Effector memory CD8-positive, alpha-beta T cell (primary cell): Measurements from ENCODE around the gene RMI2.

Experiments used
- ATAC-seq: fragments of 150-1000 bp; cut with Tn5 transposase; replicated peaks from 2 replicates; pipeline ENCODE4 v1.10.0; 2021; ENCODE audit warnings: mild to moderate bottlenecking, moderate library complexity
- DNase-seq, 3 experiments: peaks; one replicate each; pipeline ENCODE4 v3.0.0; 2021
- H3K27ac Mint-ChIP-seq, 2 donors: one replicate each; pipeline ENCODE4 v1.8.0; 2022; ENCODE audit warnings: mild to moderate bottlenecking in 2 of 2, mixed read lengths in 2 of 2, moderate library complexity in 2 of 2
- H3K27me3 Mint-ChIP-seq, 2 donors: one replicate each; pipeline ENCODE4 v1.8.0; 2022; ENCODE audit warnings: mixed read lengths in 2 of 2
- H3K36me3 Mint-ChIP-seq: one replicate; pipeline ENCODE4 v1.8.0; 2022; ENCODE audit warnings: mild to moderate bottlenecking, moderate library complexity, mixed read lengths; ENCODE audit not compliant: insufficient read depth
- H3K4me1 Mint-ChIP-seq, 2 donors: one replicate each; pipeline ENCODE4 v1.8.0; 2022; ENCODE audit warnings: low read depth in 2 of 2, mixed read lengths in 2 of 2
- H3K4me3 Mint-ChIP-seq, 2 donors: one replicate each; pipeline ENCODE4 v1.8.0; 2022; ENCODE audit warnings: mild to moderate bottlenecking in 2 of 2, mixed read lengths in 2 of 2, moderate library complexity in 2 of 2
- H3K9me3 Mint-ChIP-seq, 2 donors: one replicate each; pipeline ENCODE4 v1.8.0; 2022; ENCODE audit warnings: mixed read lengths in 2 of 2

The RMI2 gene

DNA sequence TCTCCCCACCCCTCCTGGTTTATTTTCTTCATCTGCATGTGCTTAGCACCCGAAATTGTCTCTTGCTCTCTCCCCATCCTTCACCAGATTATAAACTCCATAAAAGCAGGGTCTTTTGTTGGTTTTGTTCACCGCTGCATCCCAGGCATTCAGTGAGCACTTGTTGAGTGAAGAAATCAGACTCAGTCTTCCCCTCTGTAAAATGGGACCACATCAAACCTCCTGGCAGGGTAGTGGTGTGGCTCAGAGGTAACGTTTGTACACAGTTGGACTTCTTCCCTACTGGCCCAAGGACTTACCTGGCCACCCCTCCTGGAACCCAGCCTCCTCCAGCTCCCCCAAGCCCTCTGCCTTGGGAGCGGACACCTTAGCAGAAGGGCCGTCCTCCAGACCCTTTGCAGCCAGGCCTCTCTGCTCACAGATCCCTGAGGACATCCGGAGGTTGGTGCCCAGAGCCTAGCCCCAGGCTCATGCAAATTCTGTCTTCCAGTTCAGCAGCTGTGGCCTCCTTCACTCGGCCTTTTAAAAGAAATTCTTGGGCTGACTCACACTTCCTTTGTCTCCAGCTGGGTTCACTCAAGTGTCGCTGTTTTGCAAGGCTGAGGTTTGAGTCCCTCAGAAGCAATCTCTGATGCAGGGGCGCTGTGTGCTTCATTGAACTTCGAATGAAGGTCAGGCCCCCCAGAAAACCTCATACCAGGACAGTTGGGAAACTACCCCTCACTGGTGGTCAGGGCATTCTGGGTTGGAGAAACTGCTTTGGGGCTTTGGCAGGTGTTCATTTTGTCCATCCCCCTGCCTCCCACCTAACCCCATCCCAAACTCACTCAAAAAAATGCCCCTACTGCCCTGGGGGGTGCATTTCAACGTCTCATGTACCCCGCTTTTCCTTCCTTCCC, 16.8 kb upstream of the RMI2 start:
- Mint-ChIP-seq H3K4me1 (peaks cover 23 to 24% of the 10 kb centered on the region in 2 donors), H3K9me3 (peaks cover 0 to 3% of the 10 kb centered on the region in 2 donors), H3K27me3 (peaks cover 38 to 42% of the 10 kb centered on the region in 2 donors), H3K4me3 (peak overlapping the region; percentile 79 to 82), H3K27ac (peak overlapping the region in 1 of 2 donors; percentile 89), H3K36me3 (peaks cover 6% of the 10 kb centered on the region)
- ATAC-seq (peak; percentile 77), DNase-seq (peak; percentile 31 to 36 (median 34))

DNA sequence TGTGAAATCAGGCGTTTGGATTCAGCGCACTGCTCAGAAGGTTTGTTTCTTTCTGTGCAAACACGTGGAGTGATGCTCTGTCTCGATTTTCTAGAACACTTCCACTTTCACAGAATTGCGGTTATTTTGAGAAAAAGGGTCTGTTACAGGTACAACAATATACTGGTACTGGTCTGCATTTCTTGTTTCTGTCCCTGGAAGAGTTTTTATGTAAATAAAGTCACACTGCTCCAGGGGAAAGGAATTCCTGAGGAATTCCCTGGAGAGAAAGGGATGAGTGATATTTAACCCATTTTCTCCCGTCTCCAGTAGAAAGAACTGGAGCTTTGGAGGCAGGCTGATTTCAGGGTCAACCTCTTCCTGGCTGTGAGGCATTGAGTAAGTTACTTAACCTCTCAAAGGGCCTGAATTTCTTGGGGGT, 16.2 kb upstream of the RMI2 start:
- peaks cover 45 to 48% of the 10 kb centered on the region in 2 donors for H3K27me3 Mint-ChIP-seq
- H3K4me3 Mint-ChIP-seq: peak overlapping the region; percentile 79 to 82
- DNase-seq: no peak
- peaks cover 23 to 24% of the 10 kb centered on the region in 2 donors for H3K4me1 Mint-ChIP-seq
- H3K36me3 Mint-ChIP-seq: peaks cover 6% of the 10 kb centered on the region
- H3K9me3 Mint-ChIP-seq: peaks cover 0 to 3% of the 10 kb centered on the region in 2 donors
- no peak for ATAC-seq
- no peak overlapping the region for H3K27ac Mint-ChIP-seq

DNA sequence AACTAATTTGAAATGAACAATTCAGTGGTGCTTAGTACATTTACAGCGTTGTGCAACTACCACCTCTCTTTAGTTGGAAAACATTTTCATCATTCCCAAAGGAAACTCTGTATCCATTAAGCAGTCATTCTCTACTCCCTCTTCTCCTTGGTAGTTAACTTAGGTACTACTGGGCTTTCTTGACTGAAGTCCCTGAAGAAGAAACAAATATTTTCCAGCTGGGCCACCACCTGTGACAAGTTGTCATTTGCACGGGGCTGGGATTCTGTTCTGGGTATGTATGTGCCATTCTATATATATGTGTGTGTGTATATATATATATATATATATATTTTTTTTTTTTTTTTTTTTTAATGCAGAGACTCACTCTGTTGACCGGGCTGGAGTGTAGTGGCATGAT, 15.4 kb upstream of the RMI2 start:
- no peak overlapping the region for H3K4me3 Mint-ChIP-seq
- H3K4me1 Mint-ChIP-seq: peaks cover 23 to 24% of the 10 kb centered on the region in 2 donors
- peaks cover 6% of the 10 kb centered on the region for H3K36me3 Mint-ChIP-seq
- ATAC-seq (no peak), DNase-seq (no peak)
- H3K9me3 Mint-ChIP-seq: peaks cover 0 to 3% of the 10 kb centered on the region in 2 donors
- H3K27me3 Mint-ChIP-seq: peaks cover 48 to 53% of the 10 kb centered on the region in 2 donors
- no peak overlapping the region for H3K27ac Mint-ChIP-seq

DNA sequence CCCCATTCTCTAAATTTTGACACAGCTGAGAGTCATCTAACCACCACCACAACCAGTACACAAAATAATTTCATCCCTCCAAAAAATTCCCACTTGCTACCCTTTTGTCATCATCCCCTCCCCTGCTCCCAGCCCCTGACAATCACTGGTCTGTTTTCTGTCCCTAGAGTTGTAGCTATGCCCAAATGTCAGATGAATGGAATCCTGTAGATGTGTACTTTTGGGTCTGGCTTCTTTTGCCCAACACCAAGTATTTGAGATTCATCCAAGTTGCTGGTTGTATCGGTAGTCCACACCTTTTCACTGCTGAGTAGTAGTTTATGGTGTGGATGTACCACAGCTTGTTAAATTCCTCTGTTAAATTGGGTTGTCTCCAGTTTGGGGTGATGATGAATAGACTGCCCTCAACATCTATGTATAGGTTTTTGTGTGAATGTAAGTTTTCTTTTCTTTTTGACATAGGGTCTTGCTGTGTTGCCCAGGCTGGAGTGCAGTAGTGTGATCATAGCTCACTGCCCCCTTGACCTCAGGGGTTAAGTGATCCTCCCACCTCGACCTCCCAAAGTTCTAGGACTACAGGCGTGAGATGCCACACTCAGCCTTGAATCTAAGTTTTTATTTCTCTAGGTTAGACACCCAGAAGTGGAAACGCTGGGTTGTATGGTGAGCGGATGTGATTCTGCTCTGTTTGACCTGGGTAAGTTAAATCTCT, 14.6 kb upstream of the RMI2 start:
- ATAC-seq (no peak), DNase-seq (no peak)
- peaks cover 21 to 23% of the 10 kb centered on the region in 2 donors for H3K4me1 Mint-ChIP-seq
- H3K27ac Mint-ChIP-seq: no peak overlapping the region
- H3K4me3 Mint-ChIP-seq: no peak overlapping the region
- peaks cover 48 to 53% of the 10 kb centered on the region in 2 donors for H3K27me3 Mint-ChIP-seq
- peaks cover 0 to 3% of the 10 kb centered on the region in 2 donors for H3K9me3 Mint-ChIP-seq
- H3K36me3 Mint-ChIP-seq: peaks cover 3% of the 10 kb centered on the region

DNA sequence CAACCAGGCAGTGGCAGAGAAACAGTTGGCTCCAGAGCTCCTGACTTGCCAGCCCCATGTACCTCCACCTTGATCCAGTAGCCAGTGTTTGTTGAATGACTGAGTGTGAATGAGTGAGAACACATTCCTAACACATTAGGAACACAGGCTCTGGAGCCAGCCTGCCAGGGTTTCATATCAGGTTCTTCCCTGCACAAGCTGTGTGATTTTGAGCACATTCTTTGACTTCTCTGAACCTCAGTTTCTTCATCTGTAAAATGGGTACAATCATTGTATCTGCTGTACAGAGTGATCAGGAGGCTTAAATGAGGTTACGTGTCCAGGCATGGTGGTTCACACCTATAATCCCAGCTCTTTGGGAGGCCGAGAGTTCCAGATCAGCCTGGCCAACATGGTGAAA, 13.3 kb upstream of the RMI2 start:
- Mint-ChIP-seq H3K27me3 (peaks cover 44 to 49% of the 10 kb centered on the region in 2 donors), H3K9me3 (peaks cover 0 to under 1% of the 10 kb centered on the region in 2 donors), H3K4me1 (peaks cover 18 to 20% of the 10 kb centered on the region in 2 donors), H3K36me3 (peaks cover 3% of the 10 kb centered on the region), H3K4me3 (no peak overlapping the region), H3K27ac (no peak overlapping the region)
- DNase-seq: no peak
- no peak for ATAC-seq

DNA sequence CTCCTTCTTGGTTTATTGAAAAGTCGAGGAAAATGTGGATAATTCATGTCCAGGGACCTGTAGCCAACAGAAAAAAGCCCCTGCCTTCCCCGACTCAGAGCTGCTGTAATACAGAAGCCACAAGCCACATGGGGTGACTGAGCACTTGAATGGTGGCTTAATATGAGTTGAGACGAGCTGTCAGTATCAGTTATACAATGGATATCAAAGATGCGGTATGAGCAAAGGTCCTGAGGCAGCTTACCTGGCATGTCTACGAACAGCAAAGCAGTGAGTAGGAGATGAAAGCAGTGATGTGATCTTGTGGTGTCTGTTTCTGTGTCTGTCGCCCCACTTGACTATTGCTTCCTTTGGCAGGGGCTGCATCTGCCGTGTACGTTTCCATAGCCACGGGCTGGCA, 12.2 kb upstream of the RMI2 start:
- Mint-ChIP-seq H3K4me3 (no peak overlapping the region), H3K27ac (no peak overlapping the region), H3K9me3 (no peaks in the 10 kb centered on the region), H3K36me3 (no peaks in the 10 kb centered on the region), H3K27me3 (peaks cover 34 to 38% of the 10 kb centered on the region in 2 donors), H3K4me1 (peaks cover 10 to 11% of the 10 kb centered on the region in 2 donors)
- no peak for ATAC-seq
- DNase-seq: no peak

DNA sequence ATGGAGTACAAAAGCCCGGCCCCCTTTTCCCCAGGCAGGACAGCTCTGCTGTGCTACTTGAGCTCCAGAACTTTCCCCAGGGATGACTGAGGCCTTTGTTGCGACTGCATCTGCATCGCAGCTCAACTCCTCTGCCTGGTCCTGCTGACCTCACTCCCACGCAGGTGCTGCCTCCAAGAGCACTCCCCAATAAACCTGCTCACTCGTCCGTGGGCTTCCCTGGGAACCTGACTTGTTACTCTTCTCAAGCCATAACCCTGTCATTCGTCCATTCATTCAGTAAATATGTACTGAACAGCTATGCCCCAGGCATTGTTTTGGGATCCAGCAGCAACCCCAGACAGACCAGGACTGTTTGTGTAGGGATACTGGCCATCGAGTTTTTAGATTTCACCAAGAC, 11.6 kb upstream of the RMI2 start:
- Mint-ChIP-seq H3K27me3 (peaks cover 27 to 33% of the 10 kb centered on the region in 2 donors), H3K9me3 (no peaks in the 10 kb centered on the region), H3K4me3 (no peak overlapping the region), H3K36me3 (no peaks in the 10 kb centered on the region), H3K4me1 (peaks cover 3 to 4% of the 10 kb centered on the region in 2 donors), H3K27ac (no peak overlapping the region)
- ATAC-seq (no peak), DNase-seq (no peak)

DNA sequence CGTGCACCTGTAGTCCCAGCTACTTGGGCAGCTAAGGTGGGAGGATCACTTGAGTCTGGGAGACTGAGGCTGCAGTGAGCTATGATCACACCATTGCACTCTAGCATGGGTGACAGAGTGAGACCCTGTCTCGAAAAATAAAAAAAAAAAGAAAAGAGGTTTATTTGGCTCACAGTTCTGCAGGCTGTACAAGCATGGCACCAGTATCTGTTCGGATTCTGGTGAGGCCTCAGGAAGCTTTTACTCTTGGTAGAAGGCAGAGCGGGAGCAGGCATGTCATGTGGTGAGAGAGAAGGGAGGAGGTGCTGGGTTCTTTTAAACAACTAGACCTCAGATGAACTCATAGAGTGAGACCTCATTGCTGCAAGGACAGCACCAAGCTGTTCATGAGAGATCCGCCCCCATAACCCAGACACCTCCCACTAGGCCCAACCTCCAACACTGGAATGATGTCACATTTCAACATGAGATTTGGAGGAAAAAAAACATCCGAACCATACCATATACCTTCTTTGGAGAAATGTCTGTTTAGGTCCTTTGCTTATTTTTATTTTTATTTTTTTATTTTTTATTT, 10.3 kb upstream of the RMI2 start:
- H3K4me1 Mint-ChIP-seq: no peaks in the 10 kb centered on the region
- no peaks in the 10 kb centered on the region for H3K9me3 Mint-ChIP-seq
- no peaks in the 10 kb centered on the region for H3K36me3 Mint-ChIP-seq
- H3K27ac Mint-ChIP-seq: no peak overlapping the region
- ATAC-seq (no peak), DNase-seq (no peak)
- peaks cover 23 to 33% of the 10 kb centered on the region in 2 donors for H3K27me3 Mint-ChIP-seq
- H3K4me3 Mint-ChIP-seq: no peak overlapping the region

DNA sequence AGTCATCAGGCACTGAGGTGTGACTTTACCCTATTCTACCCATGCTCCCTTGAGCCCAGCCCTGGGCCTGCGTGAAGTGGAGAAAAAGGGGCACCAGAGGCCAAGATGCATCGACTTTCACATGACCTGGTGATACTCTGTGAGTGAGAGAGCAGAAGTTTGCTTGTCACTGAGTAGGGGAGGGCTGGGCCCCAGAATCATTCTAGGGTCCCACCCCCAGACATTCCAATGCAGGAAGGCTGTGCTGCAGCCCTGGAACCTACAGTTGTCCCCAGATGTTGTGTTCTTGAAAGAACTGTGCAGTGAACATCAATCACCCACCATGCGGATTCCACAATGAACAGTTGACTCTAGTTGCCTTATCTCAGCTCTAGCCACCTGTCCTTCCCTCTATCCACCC, 6.2 kb upstream of the RMI2 start:
- no peak overlapping the region for H3K27ac Mint-ChIP-seq
- H3K4me1 Mint-ChIP-seq: no peaks in the 10 kb centered on the region
- H3K36me3 Mint-ChIP-seq: no peaks in the 10 kb centered on the region
- no peak overlapping the region for H3K4me3 Mint-ChIP-seq
- no peak for ATAC-seq
- peaks cover 0 to 33% of the 10 kb centered on the region in 2 donors for H3K27me3 Mint-ChIP-seq
- no peak for DNase-seq
- H3K9me3 Mint-ChIP-seq: no peaks in the 10 kb centered on the region

DNA sequence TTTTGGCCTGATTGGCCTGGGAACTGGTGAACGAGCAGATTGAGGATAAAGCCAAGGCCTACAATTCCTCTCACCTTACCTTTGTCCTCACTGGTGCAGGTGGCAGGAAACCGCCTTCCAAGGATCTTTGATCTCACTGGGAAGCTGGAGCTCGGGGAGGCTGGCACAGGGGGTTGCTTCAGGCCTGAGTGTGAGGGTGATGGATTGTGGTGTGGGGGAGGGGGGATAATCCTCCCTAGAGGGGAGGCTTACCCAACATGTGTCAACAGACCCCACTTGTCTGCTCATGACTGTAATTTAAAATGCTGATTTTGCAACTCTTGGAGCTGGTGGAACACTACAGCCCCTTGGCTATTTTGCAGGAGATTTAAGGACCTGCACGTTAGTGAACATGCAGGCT, 4.5 kb upstream of the RMI2 start:
- Mint-ChIP-seq H3K36me3 (peaks cover 4% of the 10 kb centered on the region), H3K9me3 (no peaks in the 10 kb centered on the region), H3K27ac (no peak overlapping the region), H3K27me3 (peaks cover 0 to 25% of the 10 kb centered on the region in 2 donors), H3K4me1 (peaks cover 4 to 5% of the 10 kb centered on the region in 2 donors), H3K4me3 (no peak overlapping the region)
- ATAC-seq: no peak
- no peak for DNase-seq

DNA sequence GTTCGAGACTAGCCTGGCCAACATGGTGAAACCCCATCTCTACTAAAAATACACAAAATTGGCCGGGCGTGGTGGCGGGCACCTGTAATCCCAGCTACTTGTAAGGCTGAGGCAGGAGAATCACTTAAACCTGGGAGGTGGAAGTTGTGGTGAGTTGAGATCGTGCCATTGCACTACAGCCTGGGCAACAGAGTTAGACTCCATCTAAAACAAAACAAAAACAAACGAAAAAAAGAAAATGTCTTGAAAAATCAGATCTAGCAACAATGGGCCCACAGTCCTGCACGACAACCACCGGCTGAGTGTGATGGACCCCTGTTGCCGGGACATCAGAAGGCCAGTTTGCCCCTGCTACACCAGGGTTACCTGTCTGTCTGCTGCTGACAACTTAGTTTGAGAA, 3.9 kb upstream of the RMI2 start:
- H3K4me3 Mint-ChIP-seq: no peak overlapping the region
- ATAC-seq (no peak), DNase-seq (no peak)
- H3K9me3 Mint-ChIP-seq: no peaks in the 10 kb centered on the region
- H3K27ac Mint-ChIP-seq: no peak overlapping the region
- peaks cover 5 to 7% of the 10 kb centered on the region in 2 donors for H3K4me1 Mint-ChIP-seq
- peaks cover 0 to 25% of the 10 kb centered on the region in 2 donors for H3K27me3 Mint-ChIP-seq
- H3K36me3 Mint-ChIP-seq: peaks cover 6% of the 10 kb centered on the region

DNA sequence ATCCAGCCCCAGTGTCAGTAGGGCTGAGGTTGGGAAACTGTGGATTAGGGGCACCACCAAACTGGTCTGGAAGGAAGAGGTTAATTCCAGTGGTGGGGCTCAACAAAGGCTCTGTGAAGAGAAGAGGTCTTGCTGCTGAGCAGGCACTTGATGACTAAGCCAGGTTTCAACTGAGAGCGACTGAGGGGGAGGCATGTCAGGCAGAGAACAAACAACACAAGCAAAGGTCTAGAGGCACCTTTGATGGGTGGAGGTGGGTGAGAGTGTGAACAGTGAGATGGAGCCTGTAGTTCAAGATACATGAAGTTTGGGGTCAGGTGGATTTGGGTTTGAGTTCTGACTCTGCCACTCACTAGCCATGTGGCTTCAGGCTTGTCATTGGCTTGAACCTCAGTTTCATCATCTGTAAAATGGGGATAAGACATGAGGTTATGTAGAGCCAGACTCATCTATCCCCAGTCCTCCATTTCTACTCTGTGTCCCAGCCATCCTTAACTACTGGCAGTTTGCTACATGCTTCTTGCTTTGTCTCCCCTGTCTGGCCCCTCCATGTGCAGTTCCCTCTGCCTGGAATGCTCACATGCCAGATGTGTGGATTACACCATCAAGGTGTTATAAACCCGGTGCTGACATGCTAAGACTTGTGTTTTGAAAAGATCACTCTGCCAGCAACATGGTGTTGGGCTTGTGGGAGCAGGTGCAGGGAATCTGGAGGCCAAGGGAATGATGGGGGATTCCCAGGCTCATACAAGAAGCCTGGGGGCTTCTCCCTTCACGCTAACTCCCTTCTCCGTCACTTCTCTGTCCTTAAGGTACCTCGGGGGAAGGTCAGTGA, 3.0 kb upstream of the RMI2 start:
- ATAC-seq: no peak
- Mint-ChIP-seq H3K9me3 (no peaks in the 10 kb centered on the region), H3K4me1 (peaks cover 5 to 8% of the 10 kb centered on the region in 2 donors), H3K27me3 (peaks cover 0 to 25% of the 10 kb centered on the region in 2 donors), H3K4me3 (no peak overlapping the region), H3K36me3 (peaks cover 11% of the 10 kb centered on the region), H3K27ac (no peak overlapping the region)
- no peak for DNase-seq
